ENCODE data around the gene ZNF385C. TPM values are rescaled to one million over a fixed set of nuclear protein-coding genes. Genes with fewer than 3 reads are reported as not detected.
A peak's percentile ranks its signal among the peaks of the same experiment; 100 is the strongest.
"Not testable (repeated sequence)": the region's sequence is repeated elsewhere in the genome, so short reads cannot be mapped to it uniquely, and the experiment has no call there.

Gene ZNF385C
- 1 to 10 TPM in 1 of 4 donors, under 1 TPM in 1, not detected in 2; 0.31 to 2.3 TPM for polyA plus RNA-seq
- long read RNA-seq, donor 1 = 0 reads
- long read RNA-seq, donor 2 = 0 reads
- long read RNA-seq, donor 3 = 0 reads
- long read RNA-seq, donor 4 = 0 reads
- long read RNA-seq, donor 5 = 0 reads
- long read RNA-seq, donor 6 = 0 reads
- long read RNA-seq, donor 7 = 0 reads
- long read RNA-seq, donor 8 = 0 reads
- long read RNA-seq, donor 9 = 0 reads
- long read RNA-seq, donor 10 = 0 reads

- H3K4me1 ChIP-seq (ENCODE audit: control insufficient read depth in 3 of 3, insufficient read depth in 2 of 3, low read depth in 1 of 3, low read length in 2 of 3) = peaks cover 0 to 5% (median 0%) of the 10 kb centered on the region in 3 donors
- peaks cover 0 to 37% (median 10%) of the 10 kb centered on the region in 3 donors for H3K27me3 ChIP-seq (ENCODE audit: control insufficient read depth in 3 of 3, insufficient read depth in 3 of 3, low read length in 3 of 3)
- FAIRE-seq (no peak), DNase-seq (peak in 1 of 2 donors; percentile 46)
- no peak within 1 kb of the TSS for H3K4me3 ChIP-seq (ENCODE audit: low read depth in 1 of 3, low read length in 3 of 3)
- H3K36me3 ChIP-seq (ENCODE audit: control insufficient read depth in 3 of 3, insufficient read depth in 2 of 3, low read depth in 1 of 3, low read length in 3 of 3) = no peaks in the 10 kb centered on the region
- H3K27ac ChIP-seq (ENCODE audit: low read depth in 1 of 3, low read length in 2 of 3) = no peak within 1 kb of the TSS
- WGBS, 3 donors = 6 to 11% (median 9%) methylated on average over 40 to 52 of the region's 52 CpGs
- no peaks in the 10 kb centered on the region for H3K9me3 ChIP-seq (ENCODE audit: control insufficient read depth in 2 of 2, insufficient read depth in 1 of 2, low read depth in 1 of 2, low read length in 1 of 2)
These were observed at the start of gene ZNF385C for GRCh38 chr17:42097691-42098631. ZNF385C (minus strand) TSS chr17:42098473; CDS start chr17:42063056, 35,417 bp downstream.

GRCh38 chr17:42146911-42147607, 48.8 kb upstream of the ZNF385C start:
- 85 to 89% (median 86%) methylated on average over 13 of the region's 13 CpGs for WGBS, 3 donors
- H3K27ac ChIP-seq (ENCODE audit: low read depth in 1 of 3, low read length in 2 of 3) = no peak overlapping the region
- peaks cover 2 to 7% (median 4%) of the 10 kb centered on the region in 3 donors for H3K4me1 ChIP-seq (ENCODE audit: control insufficient read depth in 3 of 3, insufficient read depth in 2 of 3, low read depth in 1 of 3, low read length in 2 of 3)
- FAIRE-seq (no peak), DNase-seq (no peak)
- H3K9me3 ChIP-seq (ENCODE audit: control insufficient read depth in 2 of 2, insufficient read depth in 1 of 2, low read depth in 1 of 2, low read length in 1 of 2) = no peaks in the 10 kb centered on the region
- H3K4me3 ChIP-seq (ENCODE audit: low read depth in 1 of 3, low read length in 3 of 3) = no peak overlapping the region
- peaks cover 7 to 72% (median 17%) of the 10 kb centered on the region in 3 donors for H3K36me3 ChIP-seq (ENCODE audit: control insufficient read depth in 3 of 3, insufficient read depth in 2 of 3, low read depth in 1 of 3, low read length in 3 of 3)
- no peaks in the 10 kb centered on the region for H3K27me3 ChIP-seq (ENCODE audit: control insufficient read depth in 3 of 3, insufficient read depth in 3 of 3, low read length in 3 of 3)

- not testable (repeated sequence) for FAIRE-seq; H3K27ac ChIP-seq (ENCODE audit: low read depth in 1 of 3, low read length in 2 of 3); DNase-seq
These were observed 44.9 kb upstream of the ZNF385C start for GRCh38 chr17:42143138-42143537.

GRCh38 chr17:42142371-42142896, 44.2 kb upstream of the ZNF385C start:
- no peaks in the 10 kb centered on the region for H3K9me3 ChIP-seq (ENCODE audit: control insufficient read depth in 2 of 2, insufficient read depth in 1 of 2, low read depth in 1 of 2, low read length in 1 of 2)
- H3K27me3 ChIP-seq (ENCODE audit: control insufficient read depth in 3 of 3, insufficient read depth in 3 of 3, low read length in 3 of 3) = no peaks in the 10 kb centered on the region
- FAIRE-seq (no peak), DNase-seq (no peak)
- H3K4me1 ChIP-seq (ENCODE audit: control insufficient read depth in 3 of 3, insufficient read depth in 2 of 3, low read depth in 1 of 3, low read length in 2 of 3) = peaks cover 0 to 6% (median 2%) of the 10 kb centered on the region in 3 donors
- H3K27ac ChIP-seq (ENCODE audit: low read depth in 1 of 3, low read length in 2 of 3) = no peak overlapping the region
- 84 to 91% (median 86%) methylated on average over 7 of the region's 7 CpGs for WGBS, 3 donors
- H3K36me3 ChIP-seq (ENCODE audit: control insufficient read depth in 3 of 3, insufficient read depth in 2 of 3, low read depth in 1 of 3, low read length in 3 of 3) = peaks cover 9 to 73% (median 17%) of the 10 kb centered on the region in 3 donors
- H3K4me3 ChIP-seq (ENCODE audit: low read depth in 1 of 3, low read length in 3 of 3) = no peak overlapping the region

More at GRCh38 chr17:42143138-42143537, 44.9 kb upstream of the ZNF385C start:
- H3K9me3 ChIP-seq (ENCODE audit: control insufficient read depth in 2 of 2, insufficient read depth in 1 of 2, low read depth in 1 of 2, low read length in 1 of 2); H3K4me1 ChIP-seq (ENCODE audit: control insufficient read depth in 3 of 3, insufficient read depth in 2 of 3, low read depth in 1 of 3, low read length in 2 of 3); H3K27me3 ChIP-seq (ENCODE audit: control insufficient read depth in 3 of 3, insufficient read depth in 3 of 3, low read length in 3 of 3); H3K4me3 ChIP-seq (ENCODE audit: low read depth in 1 of 3, low read length in 3 of 3): not testable (repeated sequence)
- WGBS, 3 donors = 82 to 91% (median 91%) methylated on average over 4 of the region's 4 CpGs
- peaks cover 9 to 75% (median 17%) of the 10 kb centered on the region in 3 donors for H3K36me3 ChIP-seq (ENCODE audit: control insufficient read depth in 3 of 3, insufficient read depth in 2 of 3, low read depth in 1 of 3, low read length in 3 of 3)

- WGBS, 3 donors = 70 to 89% (median 89%) methylated on average over 8 of the region's 8 CpGs
These were observed 43.1 kb upstream of the ZNF385C start for GRCh38 chr17:42141382-42141781.

GRCh38 chr17:42140690-42141089, 42.4 kb upstream of the ZNF385C start:
- not testable (repeated sequence) for FAIRE-seq
- 97 to 99% (median 98%) methylated on average over 7 of the region's 7 CpGs for WGBS, 3 donors

More at GRCh38 chr17:42141382-42141781, 43.1 kb upstream of the ZNF385C start:
- H3K4me3 ChIP-seq (ENCODE audit: low read depth in 1 of 3, low read length in 3 of 3) = no peak overlapping the region
- H3K4me1 ChIP-seq (ENCODE audit: control insufficient read depth in 3 of 3, insufficient read depth in 2 of 3, low read depth in 1 of 3, low read length in 2 of 3) = peaks cover 0 to 13% (median 2%) of the 10 kb centered on the region in 3 donors
- peaks cover 9 to 74% (median 16%) of the 10 kb centered on the region in 3 donors for H3K36me3 ChIP-seq (ENCODE audit: control insufficient read depth in 3 of 3, insufficient read depth in 2 of 3, low read depth in 1 of 3, low read length in 3 of 3)
- H3K9me3 ChIP-seq (ENCODE audit: control insufficient read depth in 2 of 2, insufficient read depth in 1 of 2, low read depth in 1 of 2, low read length in 1 of 2) = no peaks in the 10 kb centered on the region
- FAIRE-seq (no peak), DNase-seq (no peak)
- no peak overlapping the region for H3K27ac ChIP-seq (ENCODE audit: low read depth in 1 of 3, low read length in 2 of 3)
- no peaks in the 10 kb centered on the region for H3K27me3 ChIP-seq (ENCODE audit: control insufficient read depth in 3 of 3, insufficient read depth in 3 of 3, low read length in 3 of 3)

GRCh38 chr17:42138749-42139492, 40.6 kb upstream of the ZNF385C start:
- FAIRE-seq (no peak), DNase-seq (no peak)
- no peak overlapping the region for H3K4me3 ChIP-seq (ENCODE audit: low read depth in 1 of 3, low read length in 3 of 3)
- peaks cover 9 to 69% (median 11%) of the 10 kb centered on the region in 3 donors for H3K36me3 ChIP-seq (ENCODE audit: control insufficient read depth in 3 of 3, insufficient read depth in 2 of 3, low read depth in 1 of 3, low read length in 3 of 3)
- no peaks in the 10 kb centered on the region for H3K27me3 ChIP-seq (ENCODE audit: control insufficient read depth in 3 of 3, insufficient read depth in 3 of 3, low read length in 3 of 3)
- H3K4me1 ChIP-seq (ENCODE audit: control insufficient read depth in 3 of 3, insufficient read depth in 2 of 3, low read depth in 1 of 3, low read length in 2 of 3) = peaks cover 2 to 36% (median 9%) of the 10 kb centered on the region in 3 donors
- H3K27ac ChIP-seq (ENCODE audit: low read depth in 1 of 3, low read length in 2 of 3) = peak overlapping the region in 1 of 3 donors; percentile 43
- H3K9me3 ChIP-seq (ENCODE audit: control insufficient read depth in 2 of 2, insufficient read depth in 1 of 2, low read depth in 1 of 2, low read length in 1 of 2) = no peaks in the 10 kb centered on the region
- WGBS, 3 donors = 68 to 78% (median 70%) methylated on average over 7 of the region's 7 CpGs

More at GRCh38 chr17:42140690-42141089, 42.4 kb upstream of the ZNF385C start:
- H3K27me3 ChIP-seq (ENCODE audit: control insufficient read depth in 3 of 3, insufficient read depth in 3 of 3, low read length in 3 of 3); H3K4me3 ChIP-seq (ENCODE audit: low read depth in 1 of 3, low read length in 3 of 3); H3K27ac ChIP-seq (ENCODE audit: low read depth in 1 of 3, low read length in 2 of 3); DNase-seq; H3K9me3 ChIP-seq (ENCODE audit: control insufficient read depth in 2 of 2, insufficient read depth in 1 of 2, low read depth in 1 of 2, low read length in 1 of 2): not testable (repeated sequence)
- Histone ChIP-seq H3K36me3 (ENCODE audit: control insufficient read depth in 3 of 3, insufficient read depth in 2 of 3, low read depth in 1 of 3, low read length in 3 of 3) (peaks cover 9 to 71% (median 15%) of the 10 kb centered on the region in 3 donors), H3K4me1 (ENCODE audit: control insufficient read depth in 3 of 3, insufficient read depth in 2 of 3, low read depth in 1 of 3, low read length in 2 of 3) (peaks cover 0 to 19% (median 2%) of the 10 kb centered on the region in 3 donors)
